Left renal cortex interstitium (tissue), 4 donors: ENCODE results near the gene RWDD3. TPM values are rescaled to one million over a fixed set of nuclear protein-coding genes. Genes with fewer than 3 reads are reported as not detected.

Experiments
- DNase-seq, 4 donors: peaks; one replicate each; pipeline ENCODE4 v3.0.0-alpha.2; 2013; ENCODE audit warnings: low read depth in 4 of 4, low spot score in 2 of 4, missing footprints in 1 of 4
- polyA plus RNA-seq, 4 donors: library from polyadenylated mRNA; unstranded; fragments of 120-200 nt; gene quantifications; one replicate each; pipeline ENCODE4 v1.2.1, GENCODE V29; 2013; ENCODE audit not compliant: insufficient read length in 4 of 4

Gene RWDD3
- polyA plus RNA-seq, 4 donors: 44.4 to 53.1 (median 49.9) TPM

DNA sequence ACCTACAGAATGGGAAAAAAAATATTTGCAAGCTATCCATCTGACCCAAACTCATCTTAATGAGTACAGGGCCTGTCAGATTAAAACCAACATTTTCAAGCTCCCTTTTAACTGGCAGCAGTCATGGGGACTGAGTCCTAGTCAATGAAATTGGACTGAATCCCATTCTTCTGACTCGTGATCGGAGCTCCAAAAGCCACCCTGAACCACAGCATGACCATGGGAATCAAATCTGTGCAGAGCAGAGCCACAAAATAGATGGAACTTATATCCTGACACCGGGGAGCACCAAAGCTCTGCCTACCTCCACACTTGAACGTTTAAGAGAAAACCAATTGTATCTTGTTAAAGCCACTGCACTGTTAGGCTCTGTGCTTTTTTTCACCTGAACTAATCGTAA lies 5.0 kb upstream of the RWDD3 start:
- no peak for DNase-seq

DNA sequence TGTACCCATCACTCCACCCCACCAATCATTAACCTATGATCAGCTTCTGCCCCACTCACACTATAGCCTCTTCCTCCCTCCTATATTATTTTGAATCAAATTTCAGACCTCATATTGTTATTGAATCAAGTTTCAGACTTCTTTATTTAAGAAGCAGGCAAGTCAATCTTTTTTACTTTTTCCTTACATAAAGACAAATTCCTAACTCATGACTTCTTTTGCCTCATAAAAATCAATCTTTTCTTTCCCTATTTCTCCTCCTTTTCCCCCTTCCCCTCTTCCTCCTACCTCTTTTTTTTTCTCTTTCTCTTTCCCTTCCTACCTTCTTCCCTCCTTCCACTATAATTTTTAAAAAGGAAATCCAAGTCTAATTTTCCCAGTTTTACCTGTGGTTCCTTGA lies 4.3 kb upstream of the RWDD3 start:
- DNase-seq: no peak

DNA sequence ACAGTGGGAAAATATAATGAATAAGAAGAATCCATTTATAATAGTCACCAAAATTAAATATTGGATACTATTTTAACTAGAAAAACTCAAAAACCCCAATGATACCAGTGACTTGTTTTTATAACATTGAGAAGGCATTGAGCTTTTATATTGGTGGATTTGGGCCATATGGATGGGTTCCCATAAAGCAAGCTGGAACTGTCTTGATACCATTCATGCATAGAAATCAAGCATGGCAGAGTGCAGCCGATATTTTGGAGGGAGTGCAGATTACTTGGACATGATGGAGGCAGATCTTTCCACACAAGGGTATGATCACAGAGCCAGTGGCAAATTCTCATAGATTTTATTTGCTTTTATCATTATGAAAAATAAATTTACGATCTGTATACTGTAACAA lies 3.8 kb upstream of the RWDD3 start:
- DNase-seq: no peak

DNA sequence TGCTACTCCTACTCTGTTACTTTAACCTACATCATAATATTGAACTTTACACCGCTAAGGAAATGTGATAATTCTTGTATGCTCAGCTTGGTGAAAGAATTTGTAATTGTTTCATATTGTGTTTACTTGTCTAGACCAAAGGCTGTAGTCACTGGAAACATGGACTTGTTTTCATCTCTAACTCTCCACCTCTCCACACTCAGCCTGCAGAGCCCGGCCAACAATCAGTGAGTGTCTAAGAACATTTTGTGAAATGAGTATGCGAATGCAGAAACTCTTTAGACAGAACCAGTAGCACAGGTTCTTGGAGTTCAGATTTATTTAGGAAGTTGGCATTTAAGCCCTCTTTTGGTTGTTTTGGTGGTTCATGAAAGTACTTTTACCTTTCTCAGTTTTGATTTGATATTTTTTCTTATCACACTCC lies 3.2 kb upstream of the RWDD3 start:
- no peak for DNase-seq

DNA sequence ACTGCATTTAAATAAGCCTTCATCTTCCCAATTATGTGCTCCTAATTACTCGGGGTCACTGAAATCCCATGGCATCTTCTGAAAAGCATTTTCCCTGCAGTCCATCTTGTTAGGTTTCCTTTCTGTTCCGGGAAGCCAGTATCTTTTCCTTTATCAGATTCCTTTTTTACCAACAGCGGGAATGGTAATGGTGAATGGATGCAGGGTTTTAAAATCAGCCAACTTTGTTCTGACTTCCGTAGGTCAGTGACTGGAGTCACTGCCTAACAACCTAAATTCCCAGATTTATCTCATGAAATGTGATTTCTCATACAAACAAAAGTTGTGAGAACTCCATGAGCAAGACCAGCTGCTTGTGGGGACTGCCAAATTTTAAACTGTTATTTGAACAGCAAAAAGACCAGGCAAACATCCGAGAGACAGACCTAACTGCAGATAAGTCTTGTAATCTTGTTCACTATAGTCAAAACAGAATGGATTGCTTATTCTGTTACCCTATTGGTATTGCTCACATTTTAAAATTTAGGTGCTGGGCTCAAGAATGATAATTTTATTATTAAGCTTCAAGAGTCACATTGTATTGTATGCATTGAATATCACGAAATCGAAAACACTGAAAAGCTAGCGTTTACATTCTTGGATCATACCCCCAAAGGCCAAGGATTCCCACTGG lies 1.2 kb upstream of the RWDD3 start:
- peak in 3 of 4 donors; percentile 24 to 34 (median 24) for DNase-seq

DNA sequence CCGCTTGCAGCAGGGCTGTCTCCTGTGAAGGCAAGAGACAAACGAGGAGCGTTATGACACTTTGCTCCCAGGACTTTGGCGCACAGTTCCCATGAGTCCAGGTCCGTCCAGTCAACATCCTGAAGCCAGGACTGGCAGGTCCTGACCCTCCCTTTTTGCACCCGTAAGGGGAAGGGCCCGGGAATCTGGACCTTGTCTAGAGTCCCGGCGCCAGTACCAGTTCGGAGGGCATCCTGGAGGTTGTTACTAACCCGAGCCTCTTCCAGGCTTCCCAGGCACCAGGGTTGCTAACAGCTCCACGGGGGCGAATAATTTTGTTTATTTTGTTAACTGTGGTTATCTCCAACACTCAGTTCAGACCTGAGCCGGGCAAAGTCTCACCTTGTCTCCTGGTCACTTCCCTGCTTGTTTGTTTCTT lies 682 bp upstream of the RWDD3 start:
- peak in 2 of 4 donors; percentile 15 to 39 for DNase-seq

DNA sequence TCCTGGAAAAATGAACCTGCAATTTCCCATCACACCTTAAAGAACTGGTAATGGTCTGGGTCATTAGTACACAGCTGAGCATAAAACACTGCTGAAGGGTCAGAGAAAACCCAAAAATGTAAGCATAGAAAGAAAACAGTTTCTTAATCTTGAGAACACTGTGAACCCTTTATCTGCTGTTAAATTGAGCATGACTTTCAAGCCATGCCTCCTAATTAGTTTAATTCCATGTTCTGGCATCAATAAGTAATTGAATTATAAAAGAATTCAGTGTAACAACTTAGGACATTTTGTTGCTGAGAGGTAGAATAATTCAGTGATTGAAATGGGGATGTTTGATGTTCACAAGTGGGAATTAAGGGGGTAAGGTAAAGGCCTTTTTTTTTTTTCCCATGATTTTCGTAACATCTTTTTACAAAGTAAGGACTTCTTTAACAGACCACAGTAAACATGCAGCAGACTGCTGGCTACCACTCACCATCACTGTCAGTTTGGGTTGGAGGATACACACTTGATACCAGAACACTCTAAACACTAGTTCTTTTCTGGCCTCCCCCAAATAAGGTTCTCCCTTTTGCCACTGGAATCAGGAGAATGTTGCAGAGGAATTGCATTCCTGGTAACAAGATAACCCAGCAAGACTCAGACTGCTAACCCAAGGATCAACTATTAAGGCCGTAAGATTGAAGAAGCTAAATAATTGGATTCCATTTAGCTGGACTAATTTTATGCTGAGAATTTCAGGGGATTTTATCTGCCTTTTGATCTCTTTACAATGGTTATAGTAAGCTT lies 3.0 kb downstream of the RWDD3 start:
- DNase-seq: no peak

DNA sequence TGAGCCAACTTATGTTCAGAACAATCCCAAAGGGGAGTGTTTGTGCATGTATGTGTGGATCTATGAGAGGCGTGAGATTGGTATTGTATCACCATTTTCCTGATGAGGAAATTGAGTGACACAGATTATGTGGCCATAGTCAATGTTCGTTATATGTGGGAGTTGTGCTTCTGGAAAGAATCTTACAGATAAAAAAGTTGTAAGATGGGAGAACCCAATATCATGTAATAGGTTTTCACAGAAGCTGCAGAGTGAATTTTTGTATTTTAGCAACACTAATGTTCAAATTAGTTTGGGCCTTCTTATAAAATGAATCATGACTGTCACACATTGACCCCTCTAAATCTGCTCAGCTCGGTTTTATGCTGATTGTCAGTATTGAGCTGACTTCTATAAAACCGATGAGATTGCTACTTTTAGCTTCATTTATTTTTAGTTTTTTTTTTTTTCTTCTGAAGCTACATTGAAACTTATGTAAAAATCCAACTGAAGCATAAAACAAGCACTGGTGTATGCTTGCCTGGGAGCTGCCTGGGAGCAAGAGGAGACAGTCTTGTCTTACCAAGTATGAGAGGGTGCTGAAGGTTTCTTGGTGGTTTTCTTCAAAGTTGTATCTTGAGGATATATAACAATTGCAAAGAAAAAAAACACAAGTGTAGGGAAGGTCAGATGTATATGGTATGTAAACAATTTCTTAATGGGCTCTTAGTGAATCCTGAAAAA lies 4.1 kb downstream of the RWDD3 start:
- DNase-seq: no peak

DNA sequence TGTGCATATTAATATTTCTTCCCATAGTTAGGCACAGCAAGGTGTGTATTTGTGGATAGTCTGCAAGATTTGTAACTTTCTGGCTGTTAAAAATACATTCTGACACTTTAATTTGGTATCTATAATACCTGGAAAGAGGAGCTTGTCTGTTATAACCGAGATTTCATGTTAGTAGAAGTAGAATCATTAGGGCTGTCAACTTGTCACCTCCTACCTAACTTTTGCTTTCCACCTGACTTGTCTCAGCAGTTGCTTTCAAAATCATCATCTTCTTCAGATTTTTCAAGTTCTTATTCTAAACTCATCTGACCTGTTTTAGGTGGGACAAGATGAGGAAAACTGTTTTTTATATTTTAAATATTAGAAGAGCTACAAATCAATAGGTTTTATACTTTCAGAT lies 11.0 kb downstream of the RWDD3 start:
- no peak for DNase-seq

DNA sequence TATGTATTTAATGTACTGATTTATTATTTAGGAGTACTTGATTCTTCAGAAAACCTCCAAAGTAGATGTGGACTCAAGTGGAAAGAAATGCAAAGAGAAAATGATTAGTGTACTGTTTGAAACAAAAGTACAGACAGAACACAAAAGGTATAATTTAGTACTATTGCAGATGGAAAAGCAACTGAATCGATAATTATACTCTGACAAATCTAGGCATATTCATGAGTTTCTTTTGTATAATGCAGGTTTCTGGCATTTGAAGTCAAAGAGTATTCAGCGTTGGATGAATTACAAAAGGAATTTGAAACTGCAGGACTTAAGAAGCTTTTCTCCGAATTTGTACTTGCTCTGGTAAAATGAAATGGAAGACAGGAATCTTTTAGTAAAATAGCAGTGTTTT lies 12.5 kb downstream of the RWDD3 start:
- DNase-seq: no peak

DNA sequence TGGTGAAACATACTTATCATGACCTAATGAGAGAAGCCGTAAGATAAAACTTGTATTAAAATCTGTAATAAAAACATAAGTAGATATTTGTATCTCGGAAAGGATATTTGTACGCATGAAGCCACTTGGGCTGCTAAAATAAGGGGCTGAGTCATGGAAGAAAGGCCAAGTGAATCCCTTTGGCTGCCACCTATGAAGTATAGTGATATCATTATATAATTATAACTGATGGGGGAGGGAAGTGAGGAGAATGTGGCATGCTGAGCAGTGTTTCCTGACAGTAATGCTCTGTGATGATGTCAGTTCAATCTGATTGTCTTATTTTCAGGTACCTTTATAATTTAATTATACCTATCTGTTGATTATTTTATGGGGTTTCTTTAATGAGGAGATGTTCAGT lies 13.6 kb downstream of the RWDD3 start:
- DNase-seq: no peak

DNA sequence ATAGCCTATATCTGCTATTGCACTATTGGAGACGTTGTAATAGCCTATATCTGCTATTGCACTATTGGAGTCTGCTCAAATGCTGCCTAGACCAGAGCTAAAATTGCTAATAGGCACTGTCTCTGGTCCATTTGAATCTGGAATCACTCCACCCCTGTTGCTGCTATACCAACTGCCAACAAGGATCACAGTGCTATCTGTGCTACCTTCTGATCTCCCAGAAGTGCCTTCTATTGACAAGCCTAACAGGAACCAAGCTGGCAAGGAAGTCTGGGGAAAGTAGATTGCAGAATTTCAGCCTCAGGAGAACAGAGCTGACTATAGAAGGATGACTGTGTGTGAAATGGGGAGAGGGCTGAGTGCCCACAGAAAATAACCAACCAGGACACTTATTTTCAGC lies 15.9 kb downstream of the RWDD3 start:
- DNase-seq: no peak

DNA sequence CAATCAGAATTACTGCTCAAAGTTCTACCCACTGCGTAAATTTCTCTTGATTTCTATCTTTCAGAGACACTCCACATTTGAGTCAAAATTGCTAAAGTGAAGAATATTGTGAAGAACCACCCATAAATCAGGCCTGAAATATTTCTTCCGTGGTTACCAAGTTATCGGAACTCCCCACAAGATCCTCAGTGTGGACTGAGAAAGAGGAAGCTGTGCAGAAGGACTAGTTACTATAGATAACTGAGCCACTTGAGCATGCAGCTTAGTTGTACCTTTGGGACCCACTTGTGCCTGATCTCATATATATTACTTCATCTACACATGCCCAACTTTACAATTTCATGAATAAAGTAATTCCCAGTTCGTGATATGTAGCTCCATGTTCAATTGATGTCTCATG lies 18.4 kb downstream of the RWDD3 start:
- no peak for DNase-seq

DNA sequence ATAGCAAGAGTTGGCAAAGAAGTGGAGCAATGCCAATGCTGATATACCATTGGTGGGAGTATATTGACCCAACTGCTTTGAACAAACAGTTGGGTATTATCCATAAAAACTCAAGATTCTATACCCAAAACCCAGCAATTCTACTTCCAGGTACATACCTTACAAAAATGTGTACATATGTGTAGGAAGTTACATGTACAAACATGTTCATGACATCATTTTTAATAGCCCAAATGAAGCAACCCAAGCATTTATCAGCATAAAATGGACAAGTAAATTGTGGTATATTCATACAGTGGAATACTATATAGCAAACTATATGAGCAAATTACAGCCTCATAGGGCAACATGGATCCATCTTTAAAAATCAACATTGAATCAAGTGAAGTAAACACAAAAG lies 20.9 kb downstream of the RWDD3 start:
- DNase-seq: no peak

DNA sequence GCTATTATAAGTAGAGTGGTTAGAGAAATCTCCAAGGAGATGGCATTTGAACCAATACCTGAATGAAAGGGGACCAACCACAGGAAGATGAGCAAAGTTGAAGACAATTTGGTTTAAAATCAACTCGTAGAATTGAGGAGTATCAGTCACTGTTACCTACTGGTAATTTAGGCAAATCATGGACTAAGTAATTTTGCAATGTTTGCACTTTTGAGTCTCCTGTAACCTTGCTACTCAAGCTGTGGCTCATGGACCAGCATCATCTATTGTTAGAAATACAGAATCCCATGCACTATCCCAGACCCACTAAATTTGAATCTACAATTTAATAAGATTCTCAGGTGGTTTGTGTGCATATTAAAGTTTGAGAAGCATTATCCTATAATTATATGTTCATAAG lies 21.8 kb downstream of the RWDD3 start:
- DNase-seq: no peak

DNA sequence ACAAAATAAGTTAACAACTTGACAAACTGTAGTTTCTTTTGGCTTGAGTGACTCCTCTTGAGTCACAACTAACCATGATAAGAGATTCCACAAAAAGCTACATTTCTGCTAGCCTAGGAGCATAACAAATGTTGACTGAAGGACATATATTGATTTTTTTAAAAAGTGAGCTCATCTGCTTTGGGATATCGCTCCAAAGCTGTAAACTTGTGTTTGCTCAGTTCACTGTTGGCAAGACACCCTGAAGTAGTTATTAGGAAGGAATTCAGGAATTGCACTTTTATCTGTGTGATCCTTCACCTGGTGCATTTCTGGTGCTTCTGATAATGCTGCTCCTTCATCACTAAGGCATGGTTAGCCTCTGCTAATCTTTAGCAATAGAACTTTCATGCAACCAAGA lies 23.7 kb downstream of the RWDD3 start:
- DNase-seq: no peak

DNA sequence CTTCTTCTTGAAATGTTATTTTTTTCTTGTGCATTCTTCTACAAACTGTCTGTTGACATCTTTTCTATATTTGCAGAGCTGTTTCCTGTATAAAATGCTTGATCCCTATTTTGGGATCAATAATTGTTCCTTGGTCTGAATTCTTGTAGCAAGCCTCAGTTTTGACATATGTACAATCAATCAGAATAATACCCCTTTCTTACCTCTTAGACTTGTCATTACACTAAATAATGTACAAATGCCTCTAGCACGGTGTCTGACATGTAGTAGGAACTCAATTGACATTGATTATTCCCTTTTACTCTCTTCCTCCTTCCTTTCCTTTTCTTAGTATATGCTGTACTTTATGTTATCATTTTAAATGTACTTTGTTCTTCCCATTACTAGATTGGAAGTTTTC lies 25.2 kb downstream of the RWDD3 start:
- no peak for DNase-seq

DNA sequence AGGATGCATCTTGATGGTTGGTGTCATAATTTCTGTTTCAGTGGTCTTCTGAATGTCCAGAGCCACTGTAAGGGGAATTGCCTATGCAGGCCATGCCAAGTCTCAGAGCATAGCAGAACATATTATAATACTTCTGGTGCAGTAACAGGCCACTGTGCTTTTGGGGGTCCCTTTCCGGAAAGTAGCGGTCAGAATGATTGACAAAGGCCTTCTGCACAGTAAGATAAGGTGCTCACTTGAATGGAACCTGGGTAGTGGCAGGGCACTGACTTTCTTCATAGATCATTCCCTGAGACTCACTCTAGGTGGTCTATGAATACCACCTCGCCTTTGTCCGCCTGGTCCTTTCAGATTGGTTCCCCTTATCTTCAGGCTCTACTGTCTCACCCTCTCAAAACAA lies 28.9 kb downstream of the RWDD3 start:
- DNase-seq: no peak

DNA sequence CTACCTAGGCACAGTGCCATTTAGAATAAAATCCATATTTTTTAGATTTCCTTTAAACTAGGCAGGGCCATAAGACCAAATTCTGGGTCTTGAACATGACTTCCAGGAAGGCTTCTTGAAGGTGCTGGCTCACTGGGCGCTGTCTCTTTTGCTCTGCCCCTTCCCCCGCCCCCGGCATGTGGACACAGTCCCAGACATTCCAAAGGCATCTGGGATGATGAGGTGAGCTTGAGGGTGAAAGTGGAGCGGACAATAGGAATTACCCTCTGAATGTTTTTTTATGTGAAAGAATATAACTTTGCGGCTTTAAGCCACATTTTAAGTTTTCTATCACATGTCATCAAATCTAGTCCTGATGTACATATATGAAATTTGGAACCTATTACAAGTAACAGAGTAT lies 29.4 kb downstream of the RWDD3 start:
- no peak for DNase-seq

DNA sequence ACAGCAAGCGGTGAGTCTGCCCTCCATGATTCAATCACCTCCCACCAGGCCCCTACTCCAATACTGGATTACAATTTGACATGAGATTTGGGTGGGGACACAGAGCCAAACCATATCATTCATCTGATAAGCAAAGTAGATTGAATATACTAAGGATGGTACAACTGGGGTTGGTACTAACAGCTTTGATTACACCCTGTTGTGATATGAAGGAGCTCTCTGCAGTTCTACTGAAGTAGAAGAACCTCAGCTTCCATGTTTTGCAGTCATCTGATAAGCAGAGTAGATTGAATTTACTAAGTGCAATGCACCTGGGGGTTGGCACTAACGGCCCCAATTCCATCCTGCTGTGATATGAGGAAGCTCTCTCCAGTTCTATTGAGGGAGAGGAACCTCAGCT lies 31.1 kb downstream of the RWDD3 start:
- no peak for DNase-seq

DNA sequence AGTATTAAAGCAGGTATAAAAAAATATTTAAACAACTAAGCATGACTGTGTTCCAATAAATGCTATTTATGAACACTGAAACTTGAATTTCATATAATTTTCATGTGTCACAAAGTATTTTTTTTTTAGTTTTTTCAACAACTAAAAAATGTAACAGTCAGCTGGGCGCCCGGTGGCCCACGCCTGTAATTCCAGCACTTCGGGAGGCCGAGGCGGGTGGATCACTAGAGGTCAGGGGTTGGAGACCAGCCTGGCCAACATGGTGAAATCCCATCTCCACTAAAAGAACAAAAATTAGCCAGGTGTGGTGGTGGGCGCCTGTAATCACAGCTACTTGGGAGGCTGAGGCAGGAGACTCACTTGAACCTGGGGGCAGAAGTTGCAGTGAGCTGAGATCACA lies 42.4 kb downstream of the RWDD3 start:
- DNase-seq: no peak
